HL-60 (cell line): Measurements from ENCODE around the gene LIN7C.

Experiments
- DNase-seq, 2 experiments: peaks; one replicate each; pipeline ENCODE4 v3.0.0-alpha.2; 2010 to 2020; ENCODE audit warnings: low read depth in 1 of 2, low spot score in 1 of 2
- H3K27ac ChIP-seq: fragments of 250-450 bp; sonication (Bioruptor Pico); replicated peaks from 2 replicates; pipeline ENCODE4 v1.5.1; 2020; ENCODE audit warnings: mild to moderate bottlenecking, moderate library complexity
- H3K27me3 ChIP-seq: fragments of 250-450 bp; sonication (Bioruptor Pico); 2 replicates; pipeline ENCODE4 v1.5.1; 2021; ENCODE audit warnings: mild to moderate bottlenecking, moderate library complexity; ENCODE audit not compliant: insufficient read depth, poor library complexity, severe bottlenecking
- H3K4me3 ChIP-seq: replicated peaks from 2 replicates; pipeline ENCODE4 v1.5.1; 2011; ENCODE audit warnings: mild to moderate bottlenecking, control low read depth, low read length; ENCODE audit not compliant: insufficient read depth
- CTCF ChIP-seq: IDR thresholded peaks from one replicate; pipeline ENCODE4 v1.5.1; 2011; ENCODE audit warnings: low read length, control low read depth, inconsistent platforms; ENCODE audit not compliant: insufficient read depth
- GABPA ChIP-seq: IDR thresholded peaks from 2 replicates; pipeline ENCODE4 v1.6.1; 2012; ENCODE audit warnings: low read depth
- POLR2AphosphoS5 ChIP-seq: IDR thresholded peaks from 2 replicates; pipeline ENCODE4 v1.6.1; 2012; ENCODE audit warnings: low read depth
- REST ChIP-seq: IDR thresholded peaks from 2 replicates; pipeline ENCODE4 v1.6.1; 2012; ENCODE audit warnings: low read depth; ENCODE audit not compliant: insufficient replicate concordance
- SPI1 ChIP-seq: IDR thresholded peaks from 2 replicates; pipeline ENCODE4 v1.6.1; 2012; ENCODE audit warnings: low read depth, mild to moderate bottlenecking, borderline replicate concordance

Gene LIN7C

GRCh38 chr11:27468995-27469695 lies 37.4 kb downstream of the LIN7C start:
- Histone ChIP-seq H3K27ac (no peak overlapping the region), H3K27me3 (peaks cover 12% of the 10 kb centered on the region), H3K4me3 (no peak overlapping the region)
- TF ChIP-seq POLR2AphosphoS5 (no peak), SPI1 (no peak), CTCF (no peak), REST (no peak), GABPA (no peak)
- no peak for DNase-seq

- peaks cover 12% of the 10 kb centered on the region for H3K27me3 ChIP-seq
- H3K4me3 ChIP-seq: no peak overlapping the region
- TF ChIP-seq SPI1: no peak
- no peak for TF ChIP-seq GABPA
- TF ChIP-seq REST: no peak
- TF ChIP-seq CTCF: no peak
- no peak for TF ChIP-seq POLR2AphosphoS5
- H3K27ac ChIP-seq: no peak overlapping the region
- DNase-seq: no peak
Measured at GRCh38 chr11:27468209-27468994, 38.2 kb downstream of the LIN7C start.

- no peak for TF ChIP-seq REST
- TF ChIP-seq GABPA: no peak
- no peak for TF ChIP-seq CTCF
- TF ChIP-seq SPI1: no peak
- TF ChIP-seq POLR2AphosphoS5: no peak
- H3K27ac ChIP-seq: no peak overlapping the region
- no peak overlapping the region for H3K4me3 ChIP-seq
- peaks cover 7% of the 10 kb centered on the region for H3K27me3 ChIP-seq
- no peak for DNase-seq
Measured at GRCh38 chr11:27467181-27467913, 39.2 kb downstream of the LIN7C start.
